HT-29 (cell line): ENCODE data around the gene AGBL4. TPM values are rescaled to one million over a fixed set of nuclear protein-coding genes. Genes with fewer than 3 reads are reported as not detected.

Experiments
- DNase-seq: peaks from one replicate; pipeline ENCODE4 v3.0.0-alpha.2; 2015; ENCODE audit warnings: low spot score
- total RNA-seq: library from RNA; depleted of rRNA; stranded (reverse); fragments of >200 nt; shearing (Covaris generic); gene quantifications from 2 replicates; pipeline ENCODE4 v1.2.3, GENCODE V29; 2014

Gene AGBL4
- total RNA-seq, 1 experiment from 2014 or later, result not detected

- no peak for DNase-seq
Measured at GRCh38 chr1:48726557-48727215, 1297.1 kb downstream of the AGBL4 start.

GRCh38 chr1:48726139-48726538, 1297.6 kb downstream of the AGBL4 start:
- no peak for DNase-seq

GRCh38 chr1:48725341-48726046, 1298.3 kb downstream of the AGBL4 start:
- DNase-seq, result no peak

- DNase-seq, result no peak
Measured at GRCh38 chr1:48720929-48721328, 1302.8 kb downstream of the AGBL4 start.

GRCh38 chr1:48718705-48719104, 1305.0 kb downstream of the AGBL4 start:
- DNase-seq, result no peak

GRCh38 chr1:48718116-48718630, 1305.6 kb downstream of the AGBL4 start:
- no peak for DNase-seq

- DNase-seq, result no peak
Measured at GRCh38 chr1:48717082-48717481, 1306.7 kb downstream of the AGBL4 start.

- no peak for DNase-seq
Measured at GRCh38 chr1:48715921-48716320, 1307.8 kb downstream of the AGBL4 start.

GRCh38 chr1:48710915-48711314, 1312.8 kb downstream of the AGBL4 start:
- no peak for DNase-seq

GRCh38 chr1:48710318-48710717, 1313.4 kb downstream of the AGBL4 start:
- no peak for DNase-seq

- DNase-seq, result no peak
Measured at GRCh38 chr1:48704736-48705135, 1319.0 kb downstream of the AGBL4 start.

GRCh38 chr1:48701445-48701844, 1322.3 kb downstream of the AGBL4 start:
- no peak for DNase-seq

- DNase-seq, result peak; percentile 68
Measured at GRCh38 chr1:48697066-48697707, 1326.6 kb downstream of the AGBL4 start.

GRCh38 chr1:48695161-48695560, 1328.6 kb downstream of the AGBL4 start:
- DNase-seq, result no peak

GRCh38 chr1:48693674-48694320, 1330.0 kb downstream of the AGBL4 start:
- no peak for DNase-seq

- DNase-seq, result no peak
Measured at GRCh38 chr1:48693180-48693579, 1330.6 kb downstream of the AGBL4 start.

GRCh38 chr1:48692235-48692634, 1331.5 kb downstream of the AGBL4 start:
- no peak for DNase-seq

- DNase-seq, result no peak
Measured at GRCh38 chr1:48691429-48692001, 1332.2 kb downstream of the AGBL4 start.

- peak; percentile 33 for DNase-seq
Measured at GRCh38 chr1:48688102-48688760, 1335.5 kb downstream of the AGBL4 start.

- no peak for DNase-seq
Measured at GRCh38 chr1:48687282-48688045, 1336.3 kb downstream of the AGBL4 start.
